Kidney tubule cell (primary cell): Measurements from ENCODE around the gene NPLOC4.
"Not testable (repeated sequence)": the region's sequence is repeated elsewhere in the genome, so short reads cannot be mapped to it uniquely, and the experiment has no call there.

Source experiments
- DNase-seq: peaks from one replicate; pipeline ENCODE4 v3.0.0-alpha.2; 2018; ENCODE audit warnings: low spot score

Gene NPLOC4

GRCh38 chr17:81631482-81631881 is 5.4 kb downstream of the NPLOC4 start:
- no peak for DNase-seq

- no peak for DNase-seq
Measured at GRCh38 chr17:81630274-81630673, 6.6 kb downstream of the NPLOC4 start.

- no peak for DNase-seq
Measured at GRCh38 chr17:81621494-81622130, 15.3 kb downstream of the NPLOC4 start.

- DNase-seq: not testable (repeated sequence)
Measured at GRCh38 chr17:81618307-81618706, 18.6 kb downstream of the NPLOC4 start.

- DNase-seq: no peak
Measured at GRCh38 chr17:81616877-81617276, 20.0 kb downstream of the NPLOC4 start.

- no peak for DNase-seq
Measured at GRCh38 chr17:81615401-81615930, 21.4 kb downstream of the NPLOC4 start.

- DNase-seq: no peak
Measured at GRCh38 chr17:81612172-81612970, 24.5 kb downstream of the NPLOC4 start.

GRCh38 chr17:81609541-81610311 is 27.2 kb downstream of the NPLOC4 start:
- DNase-seq: no peak

- DNase-seq: no peak
Measured at GRCh38 chr17:81608605-81609004, 28.3 kb downstream of the NPLOC4 start.

- no peak for DNase-seq
Measured at GRCh38 chr17:81608082-81608481, 28.8 kb downstream of the NPLOC4 start.

- no peak for DNase-seq
Measured at GRCh38 chr17:81607431-81607830, 29.5 kb downstream of the NPLOC4 start.

- peak; percentile 56 for DNase-seq
Measured at GRCh38 chr17:81603846-81604610, 32.9 kb downstream of the NPLOC4 start.

GRCh38 chr17:81601525-81602120 is 35.3 kb downstream of the NPLOC4 start:
- DNase-seq: peak; percentile 76

- DNase-seq: peak; percentile 36
Measured at GRCh38 chr17:81599719-81600486, 37.0 kb downstream of the NPLOC4 start.

GRCh38 chr17:81593105-81593871 is 43.6 kb downstream of the NPLOC4 start:
- DNase-seq: no peak

- DNase-seq: no peak
Measured at GRCh38 chr17:81591971-81592370, 44.9 kb downstream of the NPLOC4 start.

- no peak for DNase-seq
Measured at GRCh38 chr17:81590121-81590520, 46.8 kb downstream of the NPLOC4 start.

- no peak for DNase-seq
Measured at GRCh38 chr17:81589612-81590011, 47.3 kb downstream of the NPLOC4 start.

GRCh38 chr17:81586096-81586495 is 50.8 kb downstream of the NPLOC4 start:
- no peak for DNase-seq

- DNase-seq: not testable (repeated sequence)
Measured at GRCh38 chr17:81584771-81585170, 52.1 kb downstream of the NPLOC4 start.
